Keratinocyte (primary cell): ENCODE measurements around the gene TARS1. TPM values are rescaled to one million over a fixed set of nuclear protein-coding genes. Genes with fewer than 3 reads are reported as not detected.

Source experiments
- DNase-seq: peaks from one replicate; pipeline ENCODE4 v3.0.0-alpha.2; 2011; ENCODE audit warnings: low read depth, missing footprints, low spot score
- FAIRE-seq: peaks from 2 replicates; lab custom pipeline; 2011; peaks lifted over from hg19 to GRCh38; lab: Jason Lieb, UNC
- H2AFZ ChIP-seq: 2 replicates; pipeline ENCODE4 v1.6.0; 2012; ENCODE audit warnings: low read length, control low read depth, inconsistent platforms; ENCODE audit not compliant: control insufficient read depth
- H3K27ac ChIP-seq: 2 replicates; pipeline ENCODE4 v1.5.1; 2011; ENCODE audit warnings: low read length; ENCODE audit not compliant: control insufficient read depth, insufficient read depth
- H3K27me3 ChIP-seq: 3 replicates; pipeline ENCODE4 v1.6.0; 2011; ENCODE audit warnings: low read length; ENCODE audit not compliant: control insufficient read depth, insufficient read depth; ENCODE audit errors: extremely low read depth
- H3K36me3 ChIP-seq, 2 experiments: 2 replicates in 1 of 2; 3 replicates in 1 of 2; pipeline ENCODE4 v1.5.1; 2011; ENCODE audit warnings: low read length in 2 of 2, mild to moderate bottlenecking in 1 of 2; ENCODE audit not compliant: control insufficient read depth in 2 of 2, insufficient read depth in 2 of 2; ENCODE audit errors: extremely low read depth in 1 of 2
- H3K4me1 ChIP-seq: 3 replicates; pipeline ENCODE4 v1.5.1; 2011; ENCODE audit warnings: low read length; ENCODE audit not compliant: control insufficient read depth, insufficient read depth; ENCODE audit errors: extremely low read depth
- H3K4me2 ChIP-seq: 3 replicates; pipeline ENCODE4 v1.6.0; 2011; ENCODE audit warnings: low read depth, low read length; ENCODE audit not compliant: control insufficient read depth, insufficient read depth; ENCODE audit errors: extremely low read depth
- H3K4me3 ChIP-seq, 3 experiments: fragments of 200-600 bp in 1 of 3; sonication (generic) in 1 of 3; 2 replicates in 2 of 3; 3 replicates in 1 of 3; pipeline ENCODE4 v1.5.1; 2011 to 2016; ENCODE audit warnings: low read length in 3 of 3, mild to moderate bottlenecking in 3 of 3, control low read depth in 2 of 3, inconsistent platforms in 1 of 3, low read depth in 1 of 3, mixed read lengths in 1 of 3, mixed run types in 1 of 3, moderate library complexity in 1 of 3; ENCODE audit not compliant: control insufficient read depth in 2 of 3, insufficient read depth in 2 of 3; ENCODE audit errors: extremely low read depth in 1 of 3
- H3K79me2 ChIP-seq: 2 replicates; pipeline ENCODE4 v1.6.0; 2012; ENCODE audit warnings: low read length; ENCODE audit not compliant: control insufficient read depth, insufficient read depth
- H3K9ac ChIP-seq: 3 replicates; pipeline ENCODE4 v1.6.0; 2011; ENCODE audit warnings: low read length; ENCODE audit not compliant: control insufficient read depth, insufficient read depth; ENCODE audit errors: extremely low read depth
- H3K9me1 ChIP-seq: 3 replicates; pipeline ENCODE4 v1.6.0; 2011; ENCODE audit warnings: low read length; ENCODE audit not compliant: control insufficient read depth, insufficient read depth; ENCODE audit errors: extremely low read depth
- H3K9me3 ChIP-seq: 2 replicates; pipeline ENCODE4 v1.5.1; 2012; ENCODE audit warnings: low read depth, low read length; ENCODE audit not compliant: control insufficient read depth
- H4K20me1 ChIP-seq: 3 replicates; pipeline ENCODE4 v1.6.0; 2011; ENCODE audit warnings: low read length; ENCODE audit not compliant: control insufficient read depth, insufficient read depth; ENCODE audit errors: extremely low read depth
- CTCF ChIP-seq, 3 experiments: IDR thresholded peaks in 1 of 3; conservative IDR thresholded peaks in 1 of 3; optimal IDR thresholded peaks in 1 of 3; 2 replicates in 2 of 3; 3 replicates in 1 of 3; pipeline versions ENCODE3 to v1.5.1; 2011; ENCODE audit warnings: low read length in 3 of 3, mild to moderate bottlenecking in 3 of 3, moderate library complexity in 2 of 3, control low read depth in 1 of 3, inconsistent platforms in 1 of 3; ENCODE audit not compliant: insufficient read depth in 2 of 3; ENCODE audit errors: extremely low read depth in 1 of 3
- EZH2 ChIP-seq: IDR thresholded peaks from one replicate; pipeline ENCODE4 v1.6.1; 2012; ENCODE audit warnings: inconsistent platforms, mild to moderate bottlenecking, low read length, moderate library complexity
- dilution Hi-C: fragments of 300-500 bp; cut with MboI; formaldehyde crosslinking; loops from one replicate; pipeline ENCODE4 v1.7.0; 2020; ENCODE audit warnings: low sequenced_read_pairs; ENCODE audit not compliant: extremely low pct_ligation_motif_present
- polyA plus RNA-seq, 5 experiments: library from polyadenylated mRNA; depleted of rRNA in 3 of 5; stranded (reverse) in 3 of 5; stranded (forward) in 1 of 5; unstranded in 1 of 5; fragments of >200 nt; gene quantifications; 1 replicate in 1 of 5; 2 replicates in 3 of 5; 3 replicates in 1 of 5; pipeline versions ENCODE4 v1.2.1 to v1.2.3, GENCODE V29; 2011 to 2012; ENCODE audit warnings: missing spikeins in 2 of 5, low read depth in 1 of 5, low replicate concordance in 1 of 5

Gene TARS1
- polyA plus RNA-seq, 1 donor (not counting 4 experiments of a cell fraction or from before 2014, with no cell fraction given) = 213 TPM

- no peak overlapping the region for H3K9ac ChIP-seq
- H3K9me1 ChIP-seq = no peaks in the 10 kb centered on the region
- DNase-seq (no peak), FAIRE-seq (no peak)
- dilution Hi-C loops = loop anchor here (25.0 kb wide), 1 partner anchor 448 kb away; the partner anchor contains the start of gene RXFP3
- TF ChIP-seq EZH2 = no peak
- TF ChIP-seq CTCF (optimal IDR thresholded peaks at IDR 0.05 in 1 of 3, IDR thresholded peaks at IDR 0.05 in 1 of 3, conservative IDR thresholded peaks at IDR 0.05 in 1 of 3; ENCODE audit: extremely low read depth in 1 of 3, insufficient read depth in 2 of 3, low read length in 3 of 3) = no peak
- no peaks in the 10 kb centered on the region for H3K27me3 ChIP-seq
- H3K4me2 ChIP-seq = no peak overlapping the region
- no peaks in the 10 kb centered on the region for H4K20me1 ChIP-seq
- H3K36me3 ChIP-seq = no peaks in the 10 kb centered on the region
- H3K79me2 ChIP-seq = no peaks in the 10 kb centered on the region
- H3K4me1 ChIP-seq = no peaks in the 10 kb centered on the region
- no peak overlapping the region for H2AFZ ChIP-seq
- no peak overlapping the region for H3K27ac ChIP-seq
- no peak overlapping the region for H3K4me3 ChIP-seq
- H3K9me3 ChIP-seq = no peaks in the 10 kb centered on the region
Observed at GRCh38 chr5:33489481-33490067, 48.8 kb downstream of the TARS1 start.

- Histone ChIP-seq H3K79me2 (no peaks in the 10 kb centered on the region), H3K27ac (no peak overlapping the region), H4K20me1 (no peaks in the 10 kb centered on the region), H3K4me1 (no peaks in the 10 kb centered on the region), H3K36me3 (no peaks in the 10 kb centered on the region), H3K4me2 (no peak overlapping the region), H3K9me1 (no peaks in the 10 kb centered on the region), H3K9ac (no peak overlapping the region), H3K27me3 (no peaks in the 10 kb centered on the region), H3K4me3 (no peak overlapping the region), H3K9me3 (no peaks in the 10 kb centered on the region), H2AFZ (no peak overlapping the region)
- no peak for TF ChIP-seq EZH2
- no peak for TF ChIP-seq CTCF (optimal IDR thresholded peaks at IDR 0.05 in 1 of 3, IDR thresholded peaks at IDR 0.05 in 1 of 3, conservative IDR thresholded peaks at IDR 0.05 in 1 of 3; ENCODE audit: extremely low read depth in 1 of 3, insufficient read depth in 2 of 3, low read length in 3 of 3)
- dilution Hi-C loops = loop anchor here (25.0 kb wide), 1 partner anchor 447 kb away; the partner anchor contains the start of gene RXFP3
- no peak for FAIRE-seq
- no peak for DNase-seq
Observed at GRCh38 chr5:33490071-33490665, 49.4 kb downstream of the TARS1 start.
